HCT116 (cell line): ENCODE measurements around the gene RET. TPM values are rescaled to one million over a fixed set of nuclear protein-coding genes. Genes with fewer than 3 reads are reported as not detected.

Experiments used
- ATAC-seq: fragments of 200-7000 bp; cut with Tn5 transposase; 2 replicates; pipeline ENCODE4 v1.9.1; 2020; ENCODE audit warnings: mild to moderate bottlenecking, moderate library complexity
- BruUV-seq: library from RNA; stranded (reverse); fragments of 400-500 nt; replicated peaks from 2 replicates; lab custom pipeline; 2021; lab: Mats Ljungman, UMichigan
- CTCF ChIA-PET: fragments of 300-600 bp; sonication (Branson Sonifier 250); formaldehyde crosslinking; loops from one replicate; lab custom pipeline; 2021; ENCODE audit warnings: antibody characterized with exemption; lab: Charles Lee
- POLR2A ChIA-PET: fragments of 300-600, 350-600 bp; sonication (Branson Sonifier 250); formaldehyde crosslinking; loops from one replicate; lab custom pipeline; 2021; ENCODE audit warnings: antibody characterized with exemption; lab: Charles Lee
- RAD21 ChIA-PET, 2 experiments: fragments of 300-600 bp; sonication (Branson Sonifier 250); formaldehyde crosslinking; loops; one replicate each; lab custom pipeline; 2023; ENCODE audit warnings: low total read pairs in 2 of 2; ENCODE audit not compliant: uncharacterized antibody in 2 of 2, unreplicated experiment in 2 of 2, low non-redundant PET in 1 of 2; lab: Charles Lee
- DNase-seq: peaks from one replicate; pipeline ENCODE4 v3.0.0-alpha.2; 2010; ENCODE audit warnings: low read depth, low spot score
- H2AFZ ChIP-seq: fragments of 200-600 bp; shearing (Covaris generic), sonication (generic); 2 replicates; pipeline ENCODE4 v1.6.1; 2017; ENCODE audit warnings: low read depth, mixed run types, mixed read lengths, antibody characterized with exemption, low read length; ENCODE audit not compliant: poor library complexity, severe bottlenecking
- H3K27ac ChIP-seq: 2 replicates; pipeline ENCODE4 v1.5.1; 2012; ENCODE audit warnings: low read depth, low read length
- H3K27me3 ChIP-seq: fragments of 200-600 bp; sonication (generic); 2 replicates; pipeline ENCODE4 v1.6.1; 2016; ENCODE audit warnings: mixed run types, low read length, mixed read lengths; ENCODE audit not compliant: insufficient read depth
- H3K36me3 ChIP-seq, 2 experiments: fragments of 200-500 bp in 1 of 2; fragments of 200-600 bp in 1 of 2; sonication (Bioruptor generic) in 1 of 2; sonication (generic) in 1 of 2; 2 replicates each; pipeline versions ENCODE4 v1.5.1 to v1.6.1; 2014 to 2016; ENCODE audit warnings: low read length in 2 of 2, inconsistent platforms in 1 of 2, mixed read lengths in 1 of 2, mixed run types in 1 of 2; ENCODE audit not compliant: insufficient read depth in 2 of 2, control insufficient read depth in 1 of 2
- H3K4me1 ChIP-seq, 2 experiments: fragments of 200-600 bp in 1 of 2; sonication (generic) in 1 of 2; 2 replicates each; pipeline versions ENCODE4 v1.5.1 to v1.6.1; 2012 to 2017; ENCODE audit warnings: low read length in 2 of 2, inconsistent platforms in 1 of 2, mild to moderate bottlenecking in 1 of 2, mixed read lengths in 1 of 2, mixed run types in 1 of 2, moderate library complexity in 1 of 2; ENCODE audit not compliant: insufficient read depth in 2 of 2, control insufficient read depth in 1 of 2
- H3K4me2 ChIP-seq: fragments of 200-600 bp; sonication (generic); 2 replicates; pipeline ENCODE4 v1.6.1; 2017; ENCODE audit warnings: mixed run types, low read length, mixed read lengths
- H3K4me3 ChIP-seq, 2 experiments: fragments of 200-600 bp in 1 of 2; sonication (generic) in 1 of 2; replicated peaks in 1 of 2; 2 replicates each; pipeline ENCODE4 v1.5.1; 2011 to 2016; ENCODE audit warnings: low read length in 2 of 2, control low read depth in 1 of 2, low read depth in 1 of 2, mild to moderate bottlenecking in 1 of 2, mixed read lengths in 1 of 2, mixed run types in 1 of 2
- H3K79me2 ChIP-seq: fragments of 200-600 bp; sonication (generic); 2 replicates; pipeline ENCODE4 v1.6.1; 2017; ENCODE audit warnings: mild to moderate bottlenecking, mixed run types, low read length, moderate library complexity, mixed read lengths; ENCODE audit not compliant: insufficient read depth
- H3K9ac ChIP-seq: fragments of 200-600 bp; sonication (generic); 2 replicates; pipeline ENCODE4 v1.6.1; 2016; ENCODE audit warnings: low read length, mixed read lengths
- H3K9me2 ChIP-seq: fragments of 200-600 bp; sonication (generic), shearing (Covaris generic); 2 replicates; pipeline ENCODE4 v1.6.1; 2017; ENCODE audit warnings: mixed run types, mild to moderate bottlenecking, moderate library complexity; ENCODE audit not compliant: insufficient read depth
- H3K9me3 ChIP-seq, 2 experiments: fragments of 200-500 bp in 1 of 2; fragments of 200-600 bp in 1 of 2; sonication (Bioruptor generic) in 1 of 2; sonication (generic) in 1 of 2; 2 replicates each; pipeline ENCODE4 v1.6.1; 2014 to 2017; ENCODE audit warnings: low read length in 2 of 2, mixed read lengths in 2 of 2, inconsistent platforms in 1 of 2, low read depth in 1 of 2, mild to moderate bottlenecking in 1 of 2, mixed run types in 1 of 2, moderate library complexity in 1 of 2; ENCODE audit not compliant: control insufficient read depth in 1 of 2, insufficient read depth in 1 of 2
- H4K20me1 ChIP-seq: fragments of 200-600 bp; sonication (generic), shearing (Covaris generic); 2 replicates; pipeline ENCODE4 v1.6.1; 2017; ENCODE audit warnings: mixed run types, mild to moderate bottlenecking, moderate library complexity; ENCODE audit not compliant: insufficient read depth
- CEBPB ChIP-seq: IDR thresholded peaks from 2 replicates; pipeline ENCODE4 v1.6.1; 2012; ENCODE audit warnings: low read depth
- ELF1 ChIP-seq: IDR thresholded peaks from 2 replicates; pipeline ENCODE4 v1.6.1; 2012; ENCODE audit warnings: low read depth, borderline replicate concordance
- FOSL1 ChIP-seq: IDR thresholded peaks from 2 replicates; pipeline ENCODE4 v1.6.1; 2012; ENCODE audit warnings: low read depth
- POLR2A ChIP-seq: IDR thresholded peaks from 2 replicates; pipeline ENCODE4 v1.7.0; 2011; ENCODE audit warnings: borderline replicate concordance; ENCODE audit not compliant: insufficient read depth, insufficient read length; ENCODE audit errors: extremely low read depth
- SP1 ChIP-seq: IDR thresholded peaks from 2 replicates; pipeline ENCODE4 v1.6.1; 2012; ENCODE audit warnings: low read depth
- YY1 ChIP-seq: IDR thresholded peaks from 2 replicates; pipeline ENCODE4 v1.6.1; 2011; ENCODE audit warnings: low read length, low read depth, moderate library complexity, mild to moderate bottlenecking; ENCODE audit not compliant: insufficient replicate concordance; ENCODE audit errors: extremely low read depth
- ZFX ChIP-seq: fragments of 450-650 bp; IDR thresholded peaks from 2 replicates; pipeline ENCODE4 v1.6.1; 2017
- intact Hi-C: fragments of 100-400 bp; cut with micrococcal nuclease; formaldehyde crosslinking; loops from 2 replicates; pipeline ENCODE4 v1.10.0; 2022
- total RNA-seq: library from RNA; stranded (reverse); gene quantifications from one replicate; pipeline ENCODE4 v1.2.1, GENCODE V29; 2021; ENCODE audit not compliant: unreplicated experiment
- TF ChIP-seq, protein P1 (sequence below): IDR thresholded peaks from 2 replicates; pipeline ENCODE4 v1.6.1; 2011; ENCODE audit warnings: mild to moderate bottlenecking, low read length, moderate library complexity; ENCODE audit not compliant: insufficient replicate concordance; ENCODE audit errors: extremely low read depth
- TF ChIP-seq, protein P2 (sequence below): IDR thresholded peaks from 2 replicates; pipeline ENCODE4 v1.6.1; 2012

Gene RET
- total RNA-seq, 1 experiment from 2014 or later = 5.9 TPM

DNA sequence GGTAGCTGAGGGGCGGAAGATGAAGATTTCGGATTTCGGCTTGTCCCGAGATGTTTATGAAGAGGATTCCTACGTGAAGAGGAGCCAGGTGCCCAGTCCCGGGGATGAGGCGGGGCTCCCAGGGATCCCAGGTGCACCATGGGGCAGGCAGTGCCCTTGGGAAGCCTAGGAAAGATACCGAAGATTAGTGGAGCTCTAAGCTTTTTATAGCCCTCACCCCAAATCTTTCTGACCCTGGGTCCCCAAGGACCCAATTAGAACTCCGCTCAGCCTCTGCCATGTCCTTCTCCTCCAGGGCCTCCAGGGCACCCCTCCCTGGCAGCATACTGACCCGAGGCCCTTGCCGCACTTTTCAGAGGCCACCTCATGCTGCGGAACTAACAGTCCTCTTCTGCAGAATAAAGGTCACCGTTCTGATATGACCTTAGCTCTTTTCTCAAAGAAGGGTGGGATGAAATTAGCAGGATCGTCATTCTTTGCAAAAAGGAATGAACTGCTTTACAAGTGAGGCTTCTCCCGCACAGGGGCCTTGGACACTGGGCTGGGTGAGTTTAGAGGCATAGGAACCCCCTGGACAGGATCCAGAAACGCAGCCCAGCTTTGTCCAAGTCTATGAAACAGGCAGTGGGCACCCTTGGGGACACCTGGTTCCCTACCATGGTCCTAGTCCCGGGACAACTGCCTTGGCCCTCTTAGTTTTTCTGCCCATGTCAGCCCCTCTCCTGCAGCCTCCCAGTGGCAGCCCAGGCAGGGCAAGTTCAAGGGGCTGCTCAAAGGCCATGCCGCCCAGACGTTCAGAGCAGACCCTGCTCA is 43.5 kb downstream of the RET start (continued):
- TF ChIP-seq, protein P1, sequence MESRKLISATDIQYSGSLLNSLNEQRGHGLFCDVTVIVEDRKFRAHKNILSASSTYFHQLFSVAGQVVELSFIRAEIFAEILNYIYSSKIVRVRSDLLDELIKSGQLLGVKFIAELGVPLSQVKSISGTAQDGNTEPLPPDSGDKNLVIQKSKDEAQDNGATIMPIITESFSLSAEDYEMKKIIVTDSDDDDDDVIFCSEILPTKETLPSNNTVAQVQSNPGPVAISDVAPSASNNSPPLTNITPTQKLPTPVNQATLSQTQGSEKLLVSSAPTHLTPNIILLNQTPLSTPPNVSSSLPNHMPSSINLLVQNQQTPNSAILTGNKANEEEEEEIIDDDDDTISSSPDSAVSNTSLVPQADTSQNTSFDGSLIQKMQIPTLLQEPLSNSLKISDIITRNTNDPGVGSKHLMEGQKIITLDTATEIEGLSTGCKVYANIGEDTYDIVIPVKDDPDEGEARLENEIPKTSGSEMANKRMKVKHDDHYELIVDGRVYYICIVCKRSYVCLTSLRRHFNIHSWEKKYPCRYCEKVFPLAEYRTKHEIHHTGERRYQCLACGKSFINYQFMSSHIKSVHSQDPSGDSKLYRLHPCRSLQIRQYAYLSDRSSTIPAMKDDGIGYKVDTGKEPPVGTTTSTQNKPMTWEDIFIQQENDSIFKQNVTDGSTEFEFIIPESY = no peak
- TF ChIP-seq SP1 = no peak
- no peak for TF ChIP-seq YY1
- TF ChIP-seq POLR2A = no peak
- TF ChIP-seq CEBPB = no peak

DNA sequence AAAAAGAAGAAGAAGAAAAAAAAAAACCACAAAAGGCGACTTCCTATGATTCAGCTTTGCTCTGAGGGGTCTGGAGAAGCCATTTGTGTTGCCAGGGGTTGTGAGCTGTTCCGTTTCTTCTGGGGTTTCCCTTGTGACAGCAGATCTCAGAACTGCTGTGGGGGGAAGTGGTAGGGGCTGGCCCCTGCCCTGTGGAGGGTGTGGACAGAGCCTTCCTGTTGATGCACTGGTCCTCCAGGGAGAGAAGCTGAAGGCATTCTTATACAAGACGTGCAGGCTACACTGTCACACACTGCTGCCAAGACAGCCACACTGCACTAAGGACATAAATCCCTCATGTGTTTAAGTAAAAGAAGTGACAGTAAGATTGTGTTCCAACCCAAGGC is 44.1 kb downstream of the RET start:
- DNase-seq (no peak), ATAC-seq (no peak)
- ChIA-PET RAD21 (no interaction called here), CTCF (no interaction called here), POLR2A (no interaction called here)
- no peak overlapping the region for H3K9ac ChIP-seq
- no peaks in the 10 kb centered on the region for H4K20me1 ChIP-seq
- BruUV-seq = no TSS peak
- H3K27ac ChIP-seq = no peak overlapping the region
- no peak overlapping the region for H3K4me2 ChIP-seq
- no peak overlapping the region for H3K4me3 ChIP-seq
- no peaks in the 10 kb centered on the region for H3K4me1 ChIP-seq
- intact Hi-C loops = no loop called here
- H3K27me3 ChIP-seq = no peaks in the 10 kb centered on the region
- no peak overlapping the region for H2AFZ ChIP-seq
- H3K9me2 ChIP-seq = no peaks in the 10 kb centered on the region
- no peak for TF ChIP-seq FOSL1
- no peak for TF ChIP-seq YY1
- no peak for TF ChIP-seq ZFX
- TF ChIP-seq ELF1 = no peak
- TF ChIP-seq, protein P2, sequence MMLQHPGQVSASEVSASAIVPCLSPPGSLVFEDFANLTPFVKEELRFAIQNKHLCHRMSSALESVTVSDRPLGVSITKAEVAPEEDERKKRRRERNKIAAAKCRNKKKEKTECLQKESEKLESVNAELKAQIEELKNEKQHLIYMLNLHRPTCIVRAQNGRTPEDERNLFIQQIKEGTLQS = no peak
- H3K36me3 ChIP-seq = no peaks in the 10 kb centered on the region
- H3K9me3 ChIP-seq = no peaks in the 10 kb centered on the region
- H3K79me2 ChIP-seq = no peaks in the 10 kb centered on the region
